ENCODE data around the gene GRID2.

The GRID2 gene

GRCh38 chr4:93722446-93722845, 1418.7 kb downstream of the GRID2 start:
- no peak for DNase-seq

DNA sequence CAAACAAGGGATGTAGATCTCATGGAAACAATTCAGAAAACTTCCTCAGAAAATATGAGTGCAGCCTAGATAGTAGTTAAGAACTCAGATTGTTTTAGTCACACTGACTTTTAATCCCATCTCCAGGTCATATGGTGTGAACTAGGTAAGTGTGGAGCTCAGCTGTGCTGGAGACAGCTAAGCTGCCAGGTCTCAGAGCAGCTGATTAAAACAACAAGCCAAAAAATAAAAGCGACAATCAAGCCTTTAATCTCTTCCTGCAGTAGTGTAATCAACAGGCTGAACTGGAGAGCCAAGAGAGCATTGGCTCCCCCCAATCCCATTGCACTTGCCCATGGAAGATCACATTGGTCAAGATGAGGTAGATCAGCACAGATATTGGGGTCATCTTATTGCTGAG, 1426.5 kb downstream of the GRID2 start:
- DNase-seq = no peak

GRCh38 chr4:93730760-93731159, 1427.0 kb downstream of the GRID2 start:
- DNase-seq = no peak

DNA sequence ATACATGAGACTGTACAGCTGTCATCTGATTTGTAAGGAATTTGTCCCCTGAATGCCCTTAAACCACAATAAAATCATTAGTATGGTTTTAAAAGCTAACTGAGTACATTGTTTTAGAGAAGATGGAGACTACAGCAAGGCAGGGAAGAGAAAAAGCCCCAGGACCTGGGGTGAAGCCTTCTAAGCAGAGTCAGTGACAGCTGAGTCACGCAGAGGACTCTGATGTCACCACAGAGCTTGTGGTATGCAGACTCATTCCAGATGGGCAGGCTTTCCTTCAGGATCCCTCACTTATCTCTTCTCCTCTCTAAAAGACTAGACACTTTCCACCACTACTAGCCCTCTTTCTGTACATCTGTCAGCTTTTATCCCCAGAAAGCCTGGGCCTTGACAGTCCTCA, 1427.7 kb downstream of the GRID2 start:
- DNase-seq = no peak

DNA sequence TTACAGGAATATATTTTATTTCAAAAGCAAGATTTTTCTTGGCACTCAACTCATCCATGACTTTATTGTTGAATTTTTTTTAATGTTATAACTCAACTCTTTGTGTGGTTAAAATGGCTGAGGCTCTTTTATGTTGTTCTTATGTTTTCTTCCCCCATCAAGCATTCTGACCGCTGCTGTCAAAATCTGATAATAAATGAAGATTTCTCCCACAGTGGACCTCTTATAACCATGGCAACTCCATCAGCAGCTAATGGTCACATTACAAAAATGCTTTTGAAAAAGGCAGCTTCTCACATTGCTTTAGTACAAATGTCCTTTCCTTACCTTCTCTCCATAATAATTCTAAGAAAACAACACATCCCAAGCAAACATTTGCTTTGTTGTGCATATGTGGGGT, 1428.7 kb downstream of the GRID2 start:
- DNase-seq = no peak

DNA sequence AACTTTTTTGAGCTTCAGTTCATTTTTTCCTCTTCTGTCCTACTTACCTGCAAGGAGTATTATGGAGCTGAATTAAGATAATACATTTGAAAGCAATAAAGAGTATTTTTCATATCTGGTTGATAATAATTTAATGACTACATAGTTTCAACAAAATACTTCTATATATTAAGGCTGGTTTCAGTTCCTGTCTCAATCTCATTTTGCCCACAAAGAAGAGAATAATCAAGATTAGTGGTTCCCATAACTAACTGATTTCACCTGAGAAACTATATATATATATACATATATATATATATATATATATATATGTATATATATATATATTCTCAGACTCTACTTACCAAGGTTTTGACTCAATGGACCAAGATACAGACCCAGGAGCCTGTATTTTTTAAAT, 1437.1 kb downstream of the GRID2 start:
- DNase-seq = no peak

GRCh38 chr4:93743022-93743421, 1439.3 kb downstream of the GRID2 start:
- no peak for DNase-seq

- DNase-seq = no peak
Observed at GRCh38 chr4:93743635-93744034, 1439.9 kb downstream of the GRID2 start.

DNA sequence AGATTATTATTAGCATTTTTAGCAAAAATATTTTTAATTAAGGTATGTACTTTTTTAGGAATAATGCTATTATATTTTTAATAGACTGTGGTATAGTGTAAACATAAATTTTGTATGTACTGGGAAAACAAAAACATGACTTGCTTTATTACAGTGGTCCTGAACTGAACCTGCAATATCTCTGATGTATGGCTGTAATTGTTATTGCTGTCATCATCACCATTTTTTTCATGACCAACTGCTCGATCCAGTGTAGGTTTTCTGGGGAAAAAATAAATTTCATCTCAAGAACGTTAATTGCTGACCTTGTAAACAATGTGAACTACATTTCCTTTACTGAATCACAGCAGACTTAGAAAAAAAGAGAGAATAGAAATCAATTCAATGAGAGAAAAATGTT, 1441.2 kb downstream of the GRID2 start:
- DNase-seq = no peak

DNA sequence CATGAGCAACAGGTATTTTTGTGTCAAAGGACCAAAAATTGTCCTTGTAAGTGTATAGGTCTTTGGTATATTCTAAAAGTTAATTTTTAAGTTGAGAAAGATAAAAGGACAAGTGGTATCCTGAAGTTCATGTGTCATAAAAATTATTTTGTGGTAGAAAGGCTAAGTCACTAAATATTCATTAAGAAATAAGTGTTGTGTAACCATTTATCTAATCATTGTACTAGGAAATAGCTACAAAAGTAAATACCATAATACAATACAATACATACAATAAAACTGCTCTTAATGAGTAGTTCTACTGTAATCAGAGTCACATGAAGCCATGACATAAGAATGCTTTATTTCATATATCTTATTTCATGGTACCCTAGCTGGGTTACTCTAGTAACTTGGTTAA, 1442.3 kb downstream of the GRID2 start:
- DNase-seq = no peak

DNA sequence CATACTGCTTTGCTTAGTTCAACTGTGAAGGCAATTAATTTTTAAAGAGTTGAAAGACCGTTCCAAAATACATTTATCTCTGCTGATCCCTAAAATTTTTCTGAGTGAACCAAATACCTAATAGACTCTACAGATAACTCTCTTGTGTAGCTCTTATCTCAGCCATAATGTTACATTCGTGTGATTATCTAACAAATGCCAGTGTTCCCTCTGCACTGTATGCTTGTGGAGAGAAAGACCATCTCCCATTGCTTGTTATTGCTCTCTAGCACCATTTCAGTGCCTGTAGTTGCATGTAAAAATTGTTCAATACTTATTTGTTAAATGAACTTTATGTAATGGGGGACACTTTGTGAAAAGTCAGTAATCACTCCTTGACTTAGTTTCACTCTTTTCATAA, 1443.5 kb downstream of the GRID2 start:
- no peak for DNase-seq

- no peak for DNase-seq
Observed at GRCh38 chr4:93748373-93749291, 1444.9 kb downstream of the GRID2 start.

DNA sequence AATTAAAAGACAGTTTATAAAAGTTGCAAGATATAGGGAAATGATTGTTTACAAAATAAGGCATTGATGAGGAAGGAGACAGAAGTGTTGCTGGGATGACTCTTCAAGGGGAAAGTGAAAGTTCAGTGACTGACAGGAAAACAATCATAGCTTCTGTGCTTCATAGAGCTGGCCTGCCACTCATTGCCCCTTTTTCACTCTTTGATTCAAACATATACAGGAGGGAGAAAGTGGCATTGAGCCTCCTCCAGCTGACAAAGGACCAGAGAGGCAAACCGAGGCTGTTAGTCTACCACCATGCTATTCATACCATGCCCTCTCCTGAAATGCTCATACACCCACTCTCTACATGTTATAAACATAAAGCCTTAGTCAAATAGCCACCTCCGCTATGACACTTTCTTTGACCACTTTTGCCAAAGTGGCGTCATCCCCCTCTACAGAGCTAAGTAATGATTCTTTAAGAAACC, 1445.6 kb downstream of the GRID2 start:
- no peak for DNase-seq

GRCh38 chr4:93751411-93751810, 1447.6 kb downstream of the GRID2 start:
- no peak for DNase-seq

GRCh38 chr4:93756101-93756500, 1452.3 kb downstream of the GRID2 start:
- DNase-seq = no peak

- no peak for DNase-seq
Observed at GRCh38 chr4:93759506-93759905, 1455.7 kb downstream of the GRID2 start.

GRCh38 chr4:93760284-93760683, 1456.5 kb downstream of the GRID2 start:
- DNase-seq = no peak

DNA sequence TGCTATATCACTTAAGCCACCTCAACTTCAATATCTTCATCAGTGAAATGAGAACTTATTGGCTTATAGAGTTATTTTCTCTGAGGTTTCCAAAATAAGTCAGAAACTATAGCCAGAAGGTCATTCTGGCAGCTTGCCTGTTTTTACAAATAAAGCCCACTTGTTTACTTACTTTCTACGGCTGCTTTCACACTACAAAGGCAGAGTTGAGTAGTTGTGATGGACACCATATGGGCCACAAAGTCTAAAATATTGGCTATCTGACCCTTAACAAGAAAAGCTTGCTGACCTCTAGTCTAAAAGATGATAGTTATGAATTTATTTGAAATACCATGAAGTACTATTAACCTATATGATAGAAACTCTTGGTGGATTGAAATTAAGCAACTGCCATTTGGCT, 1457.5 kb downstream of the GRID2 start:
- no peak for DNase-seq

- no peak for DNase-seq
Observed at GRCh38 chr4:93764639-93765246, 1461.0 kb downstream of the GRID2 start.

DNA sequence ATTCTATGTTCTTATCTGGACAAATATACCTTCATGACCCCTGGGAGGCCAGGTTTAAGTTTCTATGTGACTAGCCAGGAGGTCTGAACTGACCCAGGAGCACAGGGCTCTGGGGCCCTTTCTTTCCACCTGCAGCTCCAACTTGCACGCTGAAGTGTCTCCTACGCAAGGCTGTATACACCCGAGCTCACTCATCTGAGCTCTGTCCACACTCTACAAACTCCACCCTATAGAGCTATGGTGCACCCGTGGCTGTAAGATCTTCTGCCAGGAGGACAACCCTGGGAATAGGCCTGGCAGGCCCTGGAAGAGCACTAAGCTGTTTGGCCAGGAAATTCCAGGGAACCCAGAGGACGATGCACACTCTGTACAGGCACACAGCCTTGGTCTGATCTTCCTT, 1464.2 kb downstream of the GRID2 start:
- no peak for DNase-seq

GRCh38 chr4:93770201-93770600, 1466.4 kb downstream of the GRID2 start:
- DNase-seq = no peak

GRCh38 chr4:93771640-93772411, 1468.1 kb downstream of the GRID2 start:
- DNase-seq = no peak

- DNase-seq = no peak
Observed at GRCh38 chr4:93772858-93773257, 1469.1 kb downstream of the GRID2 start.

DNA sequence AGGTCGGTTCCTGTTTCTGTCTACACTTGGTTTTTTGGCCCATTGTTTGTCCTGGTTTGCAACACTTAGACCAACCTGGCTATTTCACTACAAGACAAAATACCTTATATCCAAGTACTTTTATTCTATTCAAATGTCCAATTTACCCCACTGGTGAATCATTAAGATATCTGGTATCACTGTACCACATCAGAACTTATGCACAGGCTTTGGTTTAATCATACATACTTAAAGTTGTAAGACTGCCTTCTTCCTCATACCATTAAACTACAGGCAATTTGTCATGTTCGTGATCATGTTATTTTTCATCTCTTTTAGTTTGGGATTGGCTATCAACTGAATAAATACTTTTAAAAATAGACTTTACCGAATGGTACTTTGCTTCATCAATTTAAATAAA, 1471.8 kb downstream of the GRID2 start:
- no peak for DNase-seq

Data from NCI-H2107 (cell line).